Measurements from ENCODE around the gene CLBA1. TPM values are rescaled to one million over a fixed set of nuclear protein-coding genes. Genes with fewer than 3 reads are reported as not detected.
A peak's percentile ranks its signal among the peaks of the same experiment; 100 is the strongest.

Gene CLBA1
- total and polyA plus RNA-seq, 8 donors, result 7.1 to 17.2 (median 13.3) TPM

- H3K27me3 ChIP-seq, result peaks cover 0 to 26% of the 10 kb centered on the region in 2 donors
- DNase-seq (peak in 1 of 4 donors; percentile 65), ATAC-seq (no peak)
- peaks cover 21 to 48% of the 10 kb centered on the region in 2 donors for H3K4me1 ChIP-seq
- no peaks in the 10 kb centered on the region for H3K9me3 ChIP-seq
- H3K4me3 ChIP-seq, result no peak overlapping the region
- no peak overlapping the region for H3K27ac ChIP-seq
- intact Hi-C loops (cut with DNase I), result no loop called here
- no peak for TF ChIP-seq CTCF (IDR thresholded peaks at IDR 0.05)
- H3K36me3 ChIP-seq, result no peaks in the 10 kb centered on the region
Observed at GRCh38 chr14:104981699-104982541, 3.7 kb upstream of the CLBA1 start.

GRCh38 chr14:104982548-104983230 is 2.9 kb upstream of the CLBA1 start:
- no peak for TF ChIP-seq CTCF (IDR thresholded peaks at IDR 0.05)
- H3K9me3 ChIP-seq, result no peaks in the 10 kb centered on the region
- H3K27ac ChIP-seq, result no peak overlapping the region
- intact Hi-C loops (cut with DNase I), result no loop called here
- no peaks in the 10 kb centered on the region for H3K36me3 ChIP-seq
- no peak overlapping the region for H3K4me3 ChIP-seq
- ATAC-seq (no peak), DNase-seq (peak in 1 of 4 donors; percentile 55)
- peaks cover 0 to 18% of the 10 kb centered on the region in 2 donors for H3K27me3 ChIP-seq
- peaks cover 18 to 48% of the 10 kb centered on the region in 2 donors for H3K4me1 ChIP-seq

GRCh38 chr14:104983231-104983721 is 2.3 kb upstream of the CLBA1 start:
- intact Hi-C loops (cut with DNase I), result no loop called here
- peaks cover 16 to 42% of the 10 kb centered on the region in 2 donors for H3K4me1 ChIP-seq
- no peaks in the 10 kb centered on the region for H3K9me3 ChIP-seq
- DNase-seq (peak in 1 of 4 donors; percentile 44), ATAC-seq (no peak)
- TF ChIP-seq CTCF (IDR thresholded peaks at IDR 0.05), result no peak
- H3K4me3 ChIP-seq, result no peak overlapping the region
- H3K27ac ChIP-seq, result no peak overlapping the region
- H3K27me3 ChIP-seq, result peaks cover 0 to 12% of the 10 kb centered on the region in 2 donors
- H3K36me3 ChIP-seq, result no peaks in the 10 kb centered on the region

GRCh38 chr14:104984056-104984894 is 1.3 kb upstream of the CLBA1 start:
- Histone ChIP-seq H3K4me3 (no peak overlapping the region), H3K27me3 (peaks cover 0 to 2% of the 10 kb centered on the region in 2 donors), H3K27ac (no peak overlapping the region), H3K9me3 (no peaks in the 10 kb centered on the region), H3K4me1 (peaks cover 12 to 32% of the 10 kb centered on the region in 2 donors), H3K36me3 (no peaks in the 10 kb centered on the region)
- no peak for TF ChIP-seq CTCF (IDR thresholded peaks at IDR 0.05)
- ATAC-seq, result no peak
- no peak for DNase-seq
- intact Hi-C loops (cut with DNase I), result no loop called here

All from left lung (tissue), 10 donors.